Measurements from ENCODE around the gene CACNB2. TPM values are rescaled to one million over a fixed set of nuclear protein-coding genes. Genes with fewer than 3 reads are reported as not detected.

CACNB2 gene
- total RNA-seq, 2 donors from 2014 or later = not detected

- peak overlapping the region in 1 of 2 donors; percentile 73 for H3K4me3 Mint-ChIP-seq
- ATAC-seq (replicated peaks in 1 of 2) = no peak
- H3K36me3 Mint-ChIP-seq (ENCODE audit: insufficient read depth in 2 of 2) = no peaks in the 10 kb centered on the region
- no peaks in the 10 kb centered on the region for H3K4me1 Mint-ChIP-seq (ENCODE audit: low read depth)
- no peak overlapping the region for H3K27ac Mint-ChIP-seq
- peaks cover 14% of the 10 kb centered on the region for H3K27me3 Mint-ChIP-seq (ENCODE audit: low read depth)
- no peak for DNase-seq
- no peaks in the 10 kb centered on the region for H3K9me3 Mint-ChIP-seq
Measured at GRCh38 chr10:18401416-18402195, 261.4 kb downstream of the CACNB2 start.

GRCh38 chr10:18402853-18403252, 262.6 kb downstream of the CACNB2 start:
- no peaks in the 10 kb centered on the region for H3K4me1 Mint-ChIP-seq (ENCODE audit: low read depth)
- no peaks in the 10 kb centered on the region for H3K36me3 Mint-ChIP-seq (ENCODE audit: insufficient read depth in 2 of 2)

GRCh38 chr10:18404530-18404929, 264.3 kb downstream of the CACNB2 start:
- peaks cover 14% of the 10 kb centered on the region for H3K27me3 Mint-ChIP-seq (ENCODE audit: low read depth)
- no peak for ATAC-seq (replicated peaks in 1 of 2)
- no peak overlapping the region for H3K27ac Mint-ChIP-seq
- no peak for DNase-seq
- no peaks in the 10 kb centered on the region for H3K36me3 Mint-ChIP-seq (ENCODE audit: insufficient read depth in 2 of 2)
- H3K4me3 Mint-ChIP-seq = no peak overlapping the region
- H3K4me1 Mint-ChIP-seq (ENCODE audit: low read depth) = no peaks in the 10 kb centered on the region
- no peaks in the 10 kb centered on the region for H3K9me3 Mint-ChIP-seq

More at GRCh38 chr10:18402853-18403252, 262.6 kb downstream of the CACNB2 start:
- DNase-seq (no peak), ATAC-seq (replicated peaks in 1 of 2) (no peak)
- no peaks in the 10 kb centered on the region for H3K9me3 Mint-ChIP-seq
- H3K4me3 Mint-ChIP-seq = no peak overlapping the region
- no peak overlapping the region for H3K27ac Mint-ChIP-seq
- peaks cover 14% of the 10 kb centered on the region for H3K27me3 Mint-ChIP-seq (ENCODE audit: low read depth)

GRCh38 chr10:18406136-18406535, 265.9 kb downstream of the CACNB2 start:
- no peaks in the 10 kb centered on the region for H3K9me3 Mint-ChIP-seq
- no peak overlapping the region for H3K27ac Mint-ChIP-seq
- no peaks in the 10 kb centered on the region for H3K36me3 Mint-ChIP-seq (ENCODE audit: insufficient read depth in 2 of 2)
- peaks cover 2% of the 10 kb centered on the region for H3K27me3 Mint-ChIP-seq (ENCODE audit: low read depth)
- ATAC-seq (replicated peaks in 1 of 2) (no peak), DNase-seq (no peak)
- no peaks in the 10 kb centered on the region for H3K4me1 Mint-ChIP-seq (ENCODE audit: low read depth)
- no peak overlapping the region for H3K4me3 Mint-ChIP-seq

GRCh38 chr10:18409599-18410397, 269.6 kb downstream of the CACNB2 start:
- H3K36me3 Mint-ChIP-seq (ENCODE audit: insufficient read depth in 2 of 2) = no peaks in the 10 kb centered on the region
- DNase-seq (no peak), ATAC-seq (replicated peaks in 1 of 2) (no peak)
- H3K9me3 Mint-ChIP-seq = no peaks in the 10 kb centered on the region
- H3K4me1 Mint-ChIP-seq (ENCODE audit: low read depth) = no peaks in the 10 kb centered on the region
- no peaks in the 10 kb centered on the region for H3K27me3 Mint-ChIP-seq (ENCODE audit: low read depth)
- no peak overlapping the region for H3K4me3 Mint-ChIP-seq
- H3K27ac Mint-ChIP-seq = no peak overlapping the region

GRCh38 chr10:18414061-18414460, 273.8 kb downstream of the CACNB2 start:
- H3K4me3 Mint-ChIP-seq = no peak overlapping the region
- H3K4me1 Mint-ChIP-seq (ENCODE audit: low read depth) = no peaks in the 10 kb centered on the region
- no peaks in the 10 kb centered on the region for H3K36me3 Mint-ChIP-seq (ENCODE audit: insufficient read depth in 2 of 2)
- no peak overlapping the region for H3K27ac Mint-ChIP-seq
- H3K9me3 Mint-ChIP-seq = peaks cover 0 to 1% of the 10 kb centered on the region in 2 donors
- ATAC-seq (replicated peaks in 1 of 2) = no peak
- H3K27me3 Mint-ChIP-seq (ENCODE audit: low read depth) = no peaks in the 10 kb centered on the region
- no peak for DNase-seq

GRCh38 chr10:18417950-18418527, 277.8 kb downstream of the CACNB2 start:
- Mint-ChIP-seq H3K4me3 (no peak overlapping the region), H3K9me3 (peaks cover 0 to 1% of the 10 kb centered on the region in 2 donors), H3K4me1 (ENCODE audit: low read depth) (no peaks in the 10 kb centered on the region), H3K27ac (no peak overlapping the region), H3K36me3 (ENCODE audit: insufficient read depth in 2 of 2) (no peaks in the 10 kb centered on the region), H3K27me3 (ENCODE audit: low read depth) (no peaks in the 10 kb centered on the region)
- DNase-seq (no peak), ATAC-seq (replicated peaks in 1 of 2) (no peak)

GRCh38 chr10:18418541-18419215, 278.5 kb downstream of the CACNB2 start:
- no peaks in the 10 kb centered on the region for H3K4me1 Mint-ChIP-seq (ENCODE audit: low read depth)
- no peak overlapping the region for H3K4me3 Mint-ChIP-seq
- no peaks in the 10 kb centered on the region for H3K36me3 Mint-ChIP-seq (ENCODE audit: insufficient read depth in 2 of 2)
- peaks cover 0 to 1% of the 10 kb centered on the region in 2 donors for H3K9me3 Mint-ChIP-seq
- no peak for ATAC-seq (replicated peaks in 1 of 2)
- H3K27me3 Mint-ChIP-seq (ENCODE audit: low read depth) = no peaks in the 10 kb centered on the region
- no peak overlapping the region for H3K27ac Mint-ChIP-seq
- no peak for DNase-seq

GRCh38 chr10:18419945-18420344, 279.7 kb downstream of the CACNB2 start:
- Mint-ChIP-seq H3K27ac (no peak overlapping the region), H3K9me3 (peaks cover 0 to 1% of the 10 kb centered on the region in 2 donors), H3K4me1 (ENCODE audit: low read depth) (no peaks in the 10 kb centered on the region), H3K36me3 (ENCODE audit: insufficient read depth in 2 of 2) (no peaks in the 10 kb centered on the region), H3K4me3 (no peak overlapping the region), H3K27me3 (ENCODE audit: low read depth) (no peaks in the 10 kb centered on the region)
- DNase-seq (no peak), ATAC-seq (replicated peaks in 1 of 2) (no peak)

- Mint-ChIP-seq H3K9me3 (peaks cover 0 to 1% of the 10 kb centered on the region in 2 donors), H3K27me3 (ENCODE audit: low read depth) (no peaks in the 10 kb centered on the region), H3K27ac (no peak overlapping the region), H3K4me1 (ENCODE audit: low read depth) (no peaks in the 10 kb centered on the region), H3K4me3 (no peak overlapping the region), H3K36me3 (ENCODE audit: insufficient read depth in 2 of 2) (no peaks in the 10 kb centered on the region)
- DNase-seq (no peak), ATAC-seq (replicated peaks in 1 of 2) (no peak)
Measured at GRCh38 chr10:18421726-18422293, 281.6 kb downstream of the CACNB2 start.

GRCh38 chr10:18423058-18423637, 282.9 kb downstream of the CACNB2 start:
- no peak overlapping the region for H3K4me3 Mint-ChIP-seq
- DNase-seq (no peak), ATAC-seq (replicated peaks in 1 of 2) (no peak)
- H3K27me3 Mint-ChIP-seq (ENCODE audit: low read depth) = no peaks in the 10 kb centered on the region
- no peaks in the 10 kb centered on the region for H3K36me3 Mint-ChIP-seq (ENCODE audit: insufficient read depth in 2 of 2)
- no peaks in the 10 kb centered on the region for H3K9me3 Mint-ChIP-seq
- no peak overlapping the region for H3K27ac Mint-ChIP-seq
- H3K4me1 Mint-ChIP-seq (ENCODE audit: low read depth) = no peaks in the 10 kb centered on the region

- DNase-seq (no peak), ATAC-seq (replicated peaks in 1 of 2) (no peak)
- no peak overlapping the region for H3K27ac Mint-ChIP-seq
- no peaks in the 10 kb centered on the region for H3K9me3 Mint-ChIP-seq
- H3K36me3 Mint-ChIP-seq (ENCODE audit: insufficient read depth in 2 of 2) = no peaks in the 10 kb centered on the region
- no peaks in the 10 kb centered on the region for H3K27me3 Mint-ChIP-seq (ENCODE audit: low read depth)
- no peaks in the 10 kb centered on the region for H3K4me1 Mint-ChIP-seq (ENCODE audit: low read depth)
- no peak overlapping the region for H3K4me3 Mint-ChIP-seq
Measured at GRCh38 chr10:18424200-18424599, 284.0 kb downstream of the CACNB2 start.

Measured in activated T-cell treated with anti-CD3 and anti-CD28 coated beads, Interleukin-2, amount 50 U/mL, for 72 hours (primary cell).